Stromal cell of bone marrow (primary cell): ENCODE data around the gene MORF4L2.
A peak's percentile ranks its signal among the peaks of the same experiment; 100 is the strongest.

Experiments used
- DNase-seq: peaks from one replicate; pipeline ENCODE4 v3.0.0-alpha.2; 2012; ENCODE audit warnings: low read depth

Gene MORF4L2

DNA sequence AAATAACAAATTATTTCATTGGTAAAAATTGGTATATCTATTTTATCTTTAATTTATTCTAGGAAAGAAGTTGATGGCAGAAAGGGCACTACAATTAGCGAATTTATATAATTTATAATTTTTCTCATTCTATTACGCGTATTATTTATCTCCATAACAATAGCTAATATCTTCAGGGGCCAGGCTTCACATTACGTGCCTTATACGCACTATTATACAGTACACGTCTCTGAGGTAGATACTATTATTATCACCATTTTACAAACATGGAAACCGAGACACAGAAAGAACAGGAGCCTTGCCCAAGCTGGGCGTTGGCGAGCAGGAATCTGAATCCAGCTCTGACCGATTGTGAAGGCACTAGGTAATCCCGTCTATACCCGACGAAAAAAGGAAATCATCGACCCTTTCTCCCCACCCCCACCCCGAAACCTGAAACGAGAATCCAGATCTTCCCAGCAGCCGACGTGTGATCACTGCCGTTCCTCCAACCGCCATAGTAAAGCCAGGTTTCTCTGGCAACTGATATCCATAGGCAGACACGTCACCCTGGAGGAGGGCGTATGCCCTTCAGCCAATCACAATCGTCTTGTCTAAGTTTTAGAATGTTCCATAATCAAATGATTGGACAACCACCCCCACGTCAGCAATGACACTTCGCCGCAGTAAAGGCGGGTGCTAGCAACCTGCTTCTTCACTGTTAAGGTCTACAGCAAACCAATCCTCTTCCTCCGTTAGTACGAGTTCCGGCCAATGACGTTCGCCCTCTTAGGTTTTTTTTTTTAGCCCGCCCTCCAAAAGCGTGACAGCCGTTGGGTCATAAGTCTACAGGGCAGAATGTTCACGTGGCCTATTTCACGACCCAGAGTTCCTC lies at the start of gene MORF4L2:
Gene MORF4L2, minus strand, starts transcription at position 501 of the 874 bp plus-strand sequence. CDS start 9,672 bp downstream, outside the sequence.
- DNase-seq = peak; percentile 96

- DNase-seq = no peak
These were observed 47.7 kb upstream of the MORF4L2 start for GRCh38 chrX:103734125-103734760.

- no peak for DNase-seq
These were observed 46.5 kb upstream of the MORF4L2 start for GRCh38 chrX:103733017-103733416.

GRCh38 chrX:103730796-103731493 lies 44.4 kb upstream of the MORF4L2 start:
- DNase-seq = peak; percentile 58

DNA sequence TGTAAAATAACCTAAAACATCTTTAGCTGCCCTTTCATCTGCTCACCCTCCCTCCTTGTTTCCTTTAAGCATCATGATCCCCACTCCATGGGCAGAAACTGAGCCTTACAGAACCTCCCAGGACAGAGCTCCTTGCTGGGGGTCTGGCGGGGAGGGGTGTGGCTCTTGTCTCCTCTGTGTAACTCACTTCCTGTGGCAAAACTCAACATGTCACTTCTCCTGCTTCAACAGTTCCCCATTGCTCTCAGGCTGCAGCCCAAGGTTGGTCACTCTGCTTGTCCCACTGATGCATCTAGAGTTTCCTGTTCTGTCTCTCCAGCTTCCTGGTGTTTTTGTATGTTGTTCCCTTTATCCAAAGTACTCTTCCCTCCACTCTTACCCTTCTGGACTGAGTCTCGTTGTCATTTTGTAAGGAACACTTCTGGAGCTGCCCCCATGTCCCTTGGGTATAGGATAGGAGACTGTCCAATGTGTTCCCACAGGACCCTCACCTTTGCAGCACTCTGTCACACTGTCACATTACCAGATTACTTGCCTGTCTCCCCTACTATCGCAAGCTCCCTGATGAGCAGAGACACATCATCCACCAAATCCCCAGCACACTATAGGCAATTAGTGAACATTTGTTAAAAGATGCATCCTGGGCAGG lies 43.8 kb upstream of the MORF4L2 start:
- no peak for DNase-seq

DNA sequence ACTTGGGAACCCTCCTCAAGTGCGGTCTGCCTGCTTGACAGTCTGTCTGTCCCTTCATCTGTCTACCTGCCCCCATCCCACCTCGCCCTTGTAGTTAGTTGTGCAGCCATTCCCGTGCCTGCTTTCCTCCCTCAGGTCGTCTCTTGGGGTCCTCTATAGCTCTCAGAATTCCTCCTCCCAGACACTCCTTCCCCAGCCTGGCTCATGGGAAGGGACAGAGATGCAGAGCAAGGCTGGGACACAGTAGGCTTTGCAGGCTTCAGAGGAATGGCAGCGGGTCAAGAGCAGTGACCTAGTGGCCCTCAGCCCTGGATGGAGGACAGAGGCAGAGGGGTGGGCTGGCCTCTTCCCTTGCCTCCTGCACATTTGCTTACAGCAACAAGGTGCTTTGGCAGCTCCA lies 42.5 kb upstream of the MORF4L2 start:
- no peak for DNase-seq

DNA sequence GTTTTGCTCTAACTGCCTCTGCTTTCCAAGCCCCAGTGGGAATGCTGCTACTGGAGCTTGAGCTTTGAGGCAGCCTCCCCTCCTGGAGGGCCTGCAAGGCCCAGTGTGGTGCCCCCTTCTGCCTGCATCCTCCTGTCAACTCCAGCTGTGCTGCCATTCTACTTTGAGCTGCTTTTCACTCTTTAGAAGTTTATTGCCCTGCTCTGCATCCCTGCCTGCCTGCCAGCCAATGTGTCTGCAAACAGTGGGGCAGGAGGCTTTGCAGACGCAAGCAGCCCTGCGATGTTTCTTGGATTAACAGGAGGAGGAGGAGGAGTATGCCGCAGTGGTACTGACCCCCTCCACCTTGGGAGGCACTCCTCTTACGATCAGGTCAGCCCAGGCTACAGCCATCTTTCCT lies 40.6 kb upstream of the MORF4L2 start:
- DNase-seq = no peak

DNA sequence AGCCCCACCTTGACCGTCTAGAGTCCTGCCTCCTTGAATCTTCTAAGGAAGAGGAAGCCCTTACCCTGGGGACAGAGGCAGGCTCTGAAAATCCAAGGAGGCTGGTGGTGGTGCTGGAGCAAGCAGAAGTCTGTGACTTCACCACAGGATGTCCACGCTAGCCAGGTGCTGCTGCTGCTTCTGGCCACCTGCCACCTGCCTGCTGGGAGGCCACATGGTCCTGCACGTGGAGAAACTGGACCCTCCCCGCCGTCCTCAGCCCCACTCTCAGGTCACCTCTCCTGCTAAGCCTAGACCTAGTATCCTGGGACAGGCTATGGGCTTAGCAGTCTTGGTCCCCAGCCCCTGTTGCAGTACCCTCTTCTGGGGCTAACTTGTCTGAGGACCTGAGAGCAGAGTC lies 40.0 kb upstream of the MORF4L2 start:
- no peak for DNase-seq

GRCh38 chrX:103722505-103722904 lies 36.0 kb upstream of the MORF4L2 start:
- DNase-seq = no peak

GRCh38 chrX:103718120-103718519 lies 31.6 kb upstream of the MORF4L2 start:
- DNase-seq = no peak

- peak; percentile 28 for DNase-seq
These were observed 30.5 kb upstream of the MORF4L2 start for GRCh38 chrX:103716962-103717361.

DNA sequence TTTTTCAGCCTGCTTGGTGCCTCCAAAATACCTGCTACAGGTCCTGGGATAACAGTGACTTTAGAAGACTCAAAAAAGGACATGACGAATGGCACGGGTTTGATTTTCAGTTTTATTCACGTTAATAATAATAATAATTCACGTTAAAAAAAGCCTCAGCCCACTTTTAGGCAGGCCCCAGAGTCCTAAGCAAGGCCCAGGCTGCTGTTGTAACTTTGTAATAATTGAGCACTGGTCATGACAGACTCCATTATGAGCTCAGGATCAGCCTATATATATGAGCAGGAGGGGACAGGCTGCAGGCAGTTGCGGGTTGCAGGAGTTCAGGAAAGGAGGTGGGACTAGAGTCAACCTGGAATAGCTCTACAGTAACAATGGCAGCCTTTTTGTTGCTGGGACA lies 24.1 kb upstream of the MORF4L2 start, which contains the start of gene TMEM31:
Gene TMEM31, plus strand, starts transcription at position 301 of the 400 bp plus-strand sequence. CDS start 1,350 bp downstream, outside the sequence.
- DNase-seq = no peak

- no peak for DNase-seq
These were observed 18.4 kb upstream of the MORF4L2 start for GRCh38 chrX:103704863-103705262.

- no peak for DNase-seq
These were observed 12.7 kb upstream of the MORF4L2 start for GRCh38 chrX:103699243-103699642.

- no peak for DNase-seq
These were observed 11.2 kb upstream of the MORF4L2 start for GRCh38 chrX:103697687-103698086.

- no peak for DNase-seq
These were observed 4.6 kb upstream of the MORF4L2 start for GRCh38 chrX:103691059-103691458.

DNA sequence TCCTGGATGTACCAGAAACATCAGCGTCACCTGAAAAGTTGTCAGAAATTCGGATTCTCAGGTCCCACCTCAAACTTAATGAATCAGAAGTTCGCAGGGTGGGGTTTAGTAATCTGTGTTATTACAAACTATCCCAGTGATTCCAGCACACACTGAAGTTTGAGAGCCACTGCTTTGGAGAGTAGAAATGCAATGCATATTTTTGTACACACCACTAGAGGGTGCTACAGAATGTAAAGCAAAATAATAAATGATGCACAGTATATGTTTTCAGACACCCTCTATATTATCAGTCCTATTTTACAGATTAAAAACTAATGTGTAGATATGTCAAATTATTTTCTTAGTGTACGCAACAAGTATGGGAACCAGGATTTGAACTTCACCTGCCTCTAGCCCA lies 2.4 kb upstream of the MORF4L2 start:
- DNase-seq = no peak

- DNase-seq = peak; percentile 66
These were observed 1.2 kb upstream of the MORF4L2 start for GRCh38 chrX:103687696-103688201.

GRCh38 chrX:103687073-103687695 lies 685 bp upstream of the MORF4L2 start:
- peak; percentile 54 for DNase-seq

- no peak for DNase-seq
These were observed 1.1 kb downstream of the MORF4L2 start for GRCh38 chrX:103685396-103685795.

DNA sequence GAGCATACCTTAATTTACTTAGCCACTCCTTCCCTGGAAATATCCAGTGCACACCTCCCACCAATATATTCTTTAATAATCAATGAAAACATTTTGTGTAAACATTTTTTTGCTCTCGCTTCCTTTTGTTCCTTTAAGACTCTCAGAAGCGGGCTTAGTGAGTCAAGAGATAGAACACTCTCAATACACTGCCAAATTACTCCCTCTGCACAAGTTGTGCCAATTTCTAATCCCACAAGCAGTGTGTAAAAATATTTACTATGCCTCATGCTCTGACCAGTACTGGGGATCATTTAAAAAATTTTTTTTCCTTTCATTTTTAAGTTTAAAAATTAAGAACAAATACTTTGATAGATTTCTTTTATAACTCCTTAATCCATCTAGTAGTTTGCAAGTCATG lies 5.1 kb downstream of the MORF4L2 start:
- peak; percentile 29 for DNase-seq
